ENCODE data around the gene LRCH4.

The LRCH4 gene

GRCh38 chr7:100603726-100604027 lies 17.7 kb upstream of the LRCH4 start:
- DNase-seq (ENCODE audit: low read depth) = peak; percentile 53
- H3K4me3 ChIP-seq (ENCODE audit: low read depth, low read length) = no peak overlapping the region
- TF ChIP-seq CTCF (IDR thresholded peaks at IDR 0.05; ENCODE audit: low read depth, low read length) = no peak

- DNase-seq (ENCODE audit: low read depth) = no peak
- no peak overlapping the region for H3K4me3 ChIP-seq (ENCODE audit: low read depth, low read length)
- TF ChIP-seq MAX (IDR thresholded peaks at IDR 0.05; ENCODE audit: low read depth, low read length) = no peak
- no peak for TF ChIP-seq CTCF (IDR thresholded peaks at IDR 0.05; ENCODE audit: low read depth, low read length)
- no peak for TF ChIP-seq MYC (IDR thresholded peaks at IDR 0.05; ENCODE audit: low read depth, low read length)
- no peak for TF ChIP-seq POLR2A (IDR thresholded peaks at IDR 0.05; ENCODE audit: extremely low read depth, insufficient read length)
These were observed 17.2 kb upstream of the LRCH4 start for GRCh38 chr7:100602889-100603725.

- TF ChIP-seq POLR2A (IDR thresholded peaks at IDR 0.05; ENCODE audit: extremely low read depth, insufficient read length) (no peak), MAX (IDR thresholded peaks at IDR 0.05; ENCODE audit: low read depth, low read length) (no peak), MYC (IDR thresholded peaks at IDR 0.05; ENCODE audit: low read depth, low read length) (no peak), CTCF (IDR thresholded peaks at IDR 0.05; ENCODE audit: low read depth, low read length) (no peak)
- DNase-seq (ENCODE audit: low read depth) = no peak
- H3K4me3 ChIP-seq (ENCODE audit: low read depth, low read length) = no peak overlapping the region
These were observed 14.8 kb upstream of the LRCH4 start for GRCh38 chr7:100600730-100601038.

GRCh38 chr7:100599911-100600729 lies 14.2 kb upstream of the LRCH4 start:
- no peak overlapping the region for H3K4me3 ChIP-seq (ENCODE audit: low read depth, low read length)
- DNase-seq (ENCODE audit: low read depth) = peak; percentile 89
- TF ChIP-seq MAX (IDR thresholded peaks at IDR 0.05; ENCODE audit: low read depth, low read length) = peak; percentile 31; the same call in 1 of the 2 replicates
- TF ChIP-seq POLR2A (IDR thresholded peaks at IDR 0.05; ENCODE audit: extremely low read depth, insufficient read length) = no peak
- TF ChIP-seq CTCF (IDR thresholded peaks at IDR 0.05; ENCODE audit: low read depth, low read length) = peak; percentile 19
- TF ChIP-seq MYC (IDR thresholded peaks at IDR 0.05; ENCODE audit: low read depth, low read length) = peak; percentile 42

GRCh38 chr7:100598425-100598824 lies 12.5 kb upstream of the LRCH4 start:
- TF ChIP-seq MAX (IDR thresholded peaks at IDR 0.05; ENCODE audit: low read depth, low read length) (peak; percentile 38; the same call in 1 of the 2 replicates), POLR2A (IDR thresholded peaks at IDR 0.05; ENCODE audit: extremely low read depth, insufficient read length) (no peak)
- DNase-seq (ENCODE audit: low read depth) = peak; percentile 86
- H3K4me3 ChIP-seq (ENCODE audit: low read depth, low read length) = no peak overlapping the region

GRCh38 chr7:100595188-100595587 lies 9.3 kb upstream of the LRCH4 start:
- no peak overlapping the region for H3K4me3 ChIP-seq (ENCODE audit: low read depth, low read length)
- no peak for TF ChIP-seq MAX (IDR thresholded peaks at IDR 0.05; ENCODE audit: low read depth, low read length)
- TF ChIP-seq MYC (IDR thresholded peaks at IDR 0.05; ENCODE audit: low read depth, low read length) = no peak
- no peak for TF ChIP-seq CTCF (IDR thresholded peaks at IDR 0.05; ENCODE audit: low read depth, low read length)
- TF ChIP-seq POLR2A (IDR thresholded peaks at IDR 0.05; ENCODE audit: extremely low read depth, insufficient read length) = no peak
- DNase-seq (ENCODE audit: low read depth) = no peak
